ENCODE measurements around the gene RBKS.

RBKS gene

GRCh38 chr2:27806311-27807059 is 83.7 kb downstream of the RBKS start:
- no peak for DNase-seq (ENCODE audit: low read depth)
- no peak for TF ChIP-seq CTCF (IDR thresholded peaks at IDR 0.05; ENCODE audit: control insufficient read depth, extremely low read depth, insufficient read depth)

DNA sequence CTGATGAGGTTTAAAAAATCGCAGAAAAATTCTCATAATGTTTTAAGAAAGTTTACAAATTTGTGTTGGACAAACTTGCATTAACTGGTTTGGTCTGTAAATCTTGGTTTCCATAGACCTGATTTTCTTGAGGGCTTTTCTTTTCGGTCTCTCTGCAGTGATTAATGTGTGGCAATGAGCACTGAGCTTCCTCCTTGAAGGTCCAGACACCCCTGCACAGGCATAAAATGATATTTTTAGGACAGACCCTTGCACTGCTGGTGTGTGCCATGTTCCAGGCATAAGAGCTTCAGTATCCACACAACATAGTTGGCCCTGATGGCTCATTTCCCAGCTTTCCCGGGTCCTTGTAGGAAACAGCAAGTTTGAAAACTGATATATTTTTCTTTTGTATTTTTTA is 85.0 kb downstream of the RBKS start:
- TF ChIP-seq CTCF (IDR thresholded peaks at IDR 0.05; ENCODE audit: control insufficient read depth, extremely low read depth, insufficient read depth): no peak
- no peak overlapping the region for H3K4me3 ChIP-seq (ENCODE audit: low read depth, low read length)
- no peak for DNase-seq (ENCODE audit: low read depth)

More at GRCh38 chr2:27806311-27807059, 83.7 kb downstream of the RBKS start:
- H3K4me3 ChIP-seq (ENCODE audit: low read depth, low read length): no peak overlapping the region

DNA sequence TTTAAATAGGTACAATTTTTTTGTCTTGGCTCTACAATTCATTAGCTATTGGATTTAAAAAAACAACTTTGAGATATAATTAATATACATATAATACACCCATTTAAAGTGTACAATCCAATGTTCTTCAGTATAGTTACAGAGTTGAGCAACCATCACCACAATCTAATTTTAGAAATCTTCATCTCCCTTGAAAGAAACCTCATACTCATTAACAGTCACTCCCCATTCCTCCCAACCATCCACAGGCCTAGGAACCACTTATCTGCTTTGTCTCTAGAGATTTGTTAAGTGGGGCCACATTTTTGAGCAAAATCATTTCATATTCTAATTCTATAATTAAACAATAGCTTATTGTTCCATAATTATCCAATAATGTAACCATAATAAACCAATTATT is 86.0 kb downstream of the RBKS start:
- no peak for TF ChIP-seq CTCF (IDR thresholded peaks at IDR 0.05; ENCODE audit: control insufficient read depth, extremely low read depth, insufficient read depth)
- DNase-seq (ENCODE audit: low read depth): no peak
- H3K4me3 ChIP-seq (ENCODE audit: low read depth, low read length): no peak overlapping the region

DNA sequence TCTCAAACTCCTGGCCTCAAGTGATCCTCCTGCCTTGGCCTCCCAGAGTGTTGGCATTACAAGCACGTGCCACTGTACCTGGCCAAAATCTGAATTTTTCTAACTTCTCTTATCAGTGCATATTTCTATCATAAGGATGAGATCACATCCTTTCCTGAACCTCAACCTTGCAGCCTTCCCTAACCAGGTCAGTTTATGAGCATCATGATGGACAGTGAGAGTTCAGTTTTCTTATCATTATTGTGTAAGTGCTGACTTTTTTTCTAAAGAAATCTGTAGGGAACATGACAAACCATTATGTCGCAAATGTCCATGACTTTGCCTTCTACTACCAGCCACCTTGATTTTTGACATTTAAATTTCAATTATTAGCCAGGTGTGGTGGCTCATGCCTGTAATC is 87.1 kb downstream of the RBKS start:
- TF ChIP-seq CTCF (IDR thresholded peaks at IDR 0.05; ENCODE audit: control insufficient read depth, extremely low read depth, insufficient read depth): no peak
- DNase-seq (ENCODE audit: low read depth): no peak
- H3K4me3 ChIP-seq (ENCODE audit: low read depth, low read length): no peak overlapping the region

- TF ChIP-seq CTCF (IDR thresholded peaks at IDR 0.05; ENCODE audit: control insufficient read depth, extremely low read depth, insufficient read depth): no peak
- no peak overlapping the region for H3K4me3 ChIP-seq (ENCODE audit: low read depth, low read length)
- no peak for DNase-seq (ENCODE audit: low read depth)
Measured at GRCh38 chr2:27802547-27802946, 87.6 kb downstream of the RBKS start.

DNA sequence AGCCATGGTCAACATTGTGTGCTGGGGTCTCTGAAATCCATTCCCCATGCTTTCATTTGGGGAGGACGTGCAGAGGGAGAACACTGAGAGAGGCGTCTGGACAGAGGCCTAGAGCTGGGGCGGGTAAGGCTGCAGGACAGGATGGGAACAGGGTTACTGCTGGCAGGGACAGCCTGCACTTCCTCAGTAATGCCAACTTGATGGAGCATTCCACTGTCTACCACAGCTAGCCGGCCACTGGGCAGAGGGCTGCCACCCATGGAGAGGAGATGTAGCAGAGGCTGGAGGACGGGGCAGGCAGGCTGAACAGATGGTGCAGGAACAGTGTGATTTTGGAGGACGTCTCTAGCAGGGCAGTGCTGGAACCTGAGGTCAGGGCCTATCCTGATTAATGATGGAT is 89.3 kb downstream of the RBKS start:
- H3K4me3 ChIP-seq (ENCODE audit: low read depth, low read length): no peak overlapping the region
- DNase-seq (ENCODE audit: low read depth): no peak
- no peak for TF ChIP-seq CTCF (IDR thresholded peaks at IDR 0.05; ENCODE audit: control insufficient read depth, extremely low read depth, insufficient read depth)

DNA sequence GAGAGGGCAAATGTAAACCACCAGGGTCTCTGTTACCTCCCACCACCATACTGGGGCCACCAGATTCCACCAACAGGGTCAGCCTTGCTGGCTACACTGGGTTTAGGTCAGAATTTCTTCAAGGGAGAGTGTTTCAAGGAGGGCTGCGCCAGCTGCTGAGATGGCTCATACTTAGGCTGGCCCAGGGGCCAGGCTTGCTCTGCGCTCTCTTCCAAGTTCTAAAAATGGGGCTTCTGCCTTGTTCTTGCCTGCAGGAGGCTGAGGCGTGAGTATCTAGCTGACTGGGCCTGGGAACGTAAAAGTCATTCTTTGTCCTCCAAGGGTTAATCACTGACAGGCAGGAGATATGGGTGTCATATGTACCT is 90.6 kb downstream of the RBKS start:
- TF ChIP-seq CTCF (IDR thresholded peaks at IDR 0.05; ENCODE audit: control insufficient read depth, extremely low read depth, insufficient read depth): no peak
- no peak overlapping the region for H3K4me3 ChIP-seq (ENCODE audit: low read depth, low read length)
- DNase-seq (ENCODE audit: low read depth): no peak
